HepG2 (cell line): ENCODE data around the gene CHMP6. TPM values are rescaled to one million over a fixed set of nuclear protein-coding genes. Genes with fewer than 3 reads are reported as not detected.
A peak's percentile ranks its signal among the peaks of the same experiment; 100 is the strongest.

ENCODE experiments used
- ATAC-seq: fragments of 200-7000 bp; cut with Tn5 transposase; 3 replicates; pipeline ENCODE4 v1.9.1; 2020; ENCODE audit warnings: mild to moderate bottlenecking, moderate library complexity
- BruUV-seq: library from RNA; stranded (reverse); fragments of 400-500 nt; replicated peaks from 2 replicates; lab custom pipeline; 2021; lab: Mats Ljungman, UMichigan
- CTCF ChIA-PET: fragments of 300-600 bp; formaldehyde crosslinking; extraction: SDS; loops from one replicate; lab custom pipeline; 2021; ENCODE audit warnings: low total read pairs, inconsistent platforms, low intra/inter-chr PET ratio; lab: Yijun Ruan, JAX
- POLR2A ChIA-PET: fragments of 350-600 bp; sonication (Branson Sonifier 250); formaldehyde crosslinking; loops from one replicate; lab custom pipeline; 2020; ENCODE audit warnings: antibody characterized with exemption, inconsistent platforms; lab: Yijun Ruan, JAX
- DNase-seq: peaks from one replicate; pipeline ENCODE4 v3.0.0-alpha.2; 2015; ENCODE audit warnings: low spot score
- FAIRE-seq: peaks from 3 replicates; lab custom pipeline; 2011; peaks lifted over from hg19 to GRCh38; lab: Jason Lieb, UNC
- H2AFZ ChIP-seq: one replicate; pipeline ENCODE4 v1.6.1; 2011; ENCODE audit warnings: low read length, inconsistent platforms
- H3K27ac ChIP-seq: fragments of 300-600 bp; 3 replicates; pipeline ENCODE4 v1.8.0; 2011; ENCODE audit warnings: mixed run types, mild to moderate bottlenecking, mixed read lengths, low read length, inconsistent platforms; ENCODE audit not compliant: insufficient read depth; ENCODE audit errors: extremely low read length
- H3K27me3 ChIP-seq, 2 experiments: fragments of 200-600 bp in 1 of 2; 2 replicates in 1 of 2; 3 replicates in 1 of 2; pipeline versions ENCODE4 v1.6.0 to v1.8.0; 2011; ENCODE audit warnings: low read length in 2 of 2, mild to moderate bottlenecking in 2 of 2, moderate library complexity in 2 of 2, inconsistent platforms in 1 of 2; ENCODE audit not compliant: insufficient read depth in 2 of 2, control insufficient read depth in 1 of 2
- H3K36me3 ChIP-seq, 2 experiments: fragments of 200-600 bp in 1 of 2; replicated peaks in 1 of 2; 2 replicates in 1 of 2; 3 replicates in 1 of 2; pipeline versions ENCODE4 v1.5.1 to v1.8.0; 2011; ENCODE audit warnings: low read length in 2 of 2, inconsistent platforms in 1 of 2; ENCODE audit not compliant: insufficient read depth in 2 of 2, control insufficient read depth in 1 of 2
- H3K4me1 ChIP-seq: 2 replicates; pipeline ENCODE4 v1.5.1; 2012; ENCODE audit warnings: low read length, inconsistent platforms; ENCODE audit not compliant: insufficient read depth
- H3K4me2 ChIP-seq: 2 replicates; pipeline ENCODE4 v1.6.0; 2011; ENCODE audit warnings: low read depth, low read length, inconsistent platforms
- H3K4me3 ChIP-seq, 3 experiments: fragments of 200-600 bp in 1 of 3; sonication (generic), shearing (Covaris generic) in 1 of 3; replicated peaks in 1 of 3; 2 replicates each; pipeline ENCODE4 v1.5.1; 2011 to 2016; ENCODE audit warnings: low read length in 3 of 3, inconsistent platforms in 2 of 3, low read depth in 2 of 3, mild to moderate bottlenecking in 2 of 3, control low read depth in 1 of 3, mixed read lengths in 1 of 3; ENCODE audit not compliant: insufficient read depth in 1 of 3
- H3K79me2 ChIP-seq: one replicate; pipeline ENCODE4 v1.6.1; 2011; ENCODE audit warnings: low read length, inconsistent platforms; ENCODE audit not compliant: insufficient read depth
- H3K9ac ChIP-seq: 2 replicates; pipeline ENCODE4 v1.6.0; 2011; ENCODE audit warnings: mild to moderate bottlenecking, low read depth, low read length, inconsistent platforms; ENCODE audit not compliant: insufficient read depth
- H3K9me3 ChIP-seq: 2 replicates; pipeline ENCODE4 v1.5.1; 2012; ENCODE audit warnings: mild to moderate bottlenecking, low read length
- H4K20me1 ChIP-seq: 2 replicates; pipeline ENCODE4 v1.6.0; 2011; ENCODE audit warnings: inconsistent platforms, mild to moderate bottlenecking, low read length, moderate library complexity; ENCODE audit not compliant: insufficient read depth
- HNRNPH1 ChIP-seq: fragments of 200-400 bp; formaldehyde crosslinking; optimal IDR thresholded peaks from 2 replicates; pipeline ENCODE3; 2017; ENCODE audit warnings: mild to moderate bottlenecking, low read depth, low read length
- HNRNPL ChIP-seq: fragments of 200-400 bp; formaldehyde crosslinking; IDR thresholded peaks from 2 replicates; pipeline ENCODE4 v1.6.1; 2017; ENCODE audit warnings: mild to moderate bottlenecking, low read depth, low read length
- NRL ChIP-seq: sonication (generic); formaldehyde crosslinking; IDR thresholded peaks from 2 replicates; pipeline ENCODE4 v1.5.0; 2020; ENCODE audit warnings: missing genetic modification reagents, mild to moderate bottlenecking, moderate library complexity, borderline replicate concordance
- TP53 ChIP-seq: sonication (generic); formaldehyde crosslinking; conservative IDR thresholded peaks from 2 replicates; pipeline ENCODE4 v1.4.0; 2020; ENCODE audit warnings: missing genetic modification reagents
- ZNF225 ChIP-seq: sonication (generic); formaldehyde crosslinking; IDR thresholded peaks from 2 replicates; pipeline ENCODE4 v1.4.0; 2020; ENCODE audit warnings: mild to moderate bottlenecking, missing genetic modification reagents
- ZNF546 ChIP-seq: sonication (generic); formaldehyde crosslinking; conservative IDR thresholded peaks from 2 replicates; pipeline ENCODE4 v1.8.1; 2023; ENCODE audit warnings: mild to moderate bottlenecking, missing genetic modification reagents
- WGBS: methylation state at CpG from one replicate; pipeline ENCODE4 v1.1.6; 2017; ENCODE audit warnings: low lambda C conversion rate; 5-methylcytosine and 5-hydroxymethylcytosine counted together
- in situ Hi-C: cut with HindIII; loops from 2 replicates; pipeline ENCODE4 v1.10.0; 2017; ENCODE audit warnings: low pct_unique_long_range_greater_than_20kb; ENCODE audit not compliant: extremely low pct_ligation_motif_present
- intact Hi-C: fragments of 100-400 bp; cut with micrococcal nuclease; formaldehyde crosslinking; loops from one replicate; pipeline ENCODE4 v1.10.0; 2022; ENCODE audit not compliant: unreplicated experiment
- polyA plus RNA-seq, 8 experiments: library from polyadenylated mRNA; depleted of rRNA in 3 of 8; stranded (reverse) in 7 of 8; unstranded in 1 of 8; fragments of >200 nt; fragmentation: Illumina TruSeq in 4 of 8; extraction: Trizol in 4 of 8; gene quantifications; 2 replicates each; pipeline versions ENCODE4 v1.2.1 to v1.2.3, GENCODE V29; 2011 to 2016; ENCODE audit warnings: low read depth in 4 of 8, missing spikeins in 1 of 8, mixed read lengths in 1 of 8; ENCODE audit not compliant: insufficient read depth in 1 of 8
- total RNA-seq, 5 experiments: library from RNA; depleted of rRNA; stranded (reverse); fragments of >200 nt; fragmentation: Illumina TruSeq; extraction: Trizol; gene quantifications; 2 replicates each; pipeline ENCODE4 v1.2.3, GENCODE V29; 2016; ENCODE audit warnings: low read depth in 1 of 5
- TF ChIP-seq, protein P1 (sequence below): sonication (generic); formaldehyde crosslinking; IDR thresholded peaks from 2 replicates; pipeline ENCODE4 v1.5.0; 2020; ENCODE audit warnings: mild to moderate bottlenecking, missing genetic modification reagents
- TF ChIP-seq, protein P2 (sequence below): sonication (generic); formaldehyde crosslinking; IDR thresholded peaks from 2 replicates; pipeline ENCODE4 v1.8.1; 2023; ENCODE audit warnings: mild to moderate bottlenecking, moderate library complexity, missing genetic modification reagents

The CHMP6 gene
- total and polyA plus RNA-seq, 2 of the 13 experiments (the other 11 are each of a cell fraction or from before 2014, with no cell fraction given) = 11.1 to 24.2 TPM

DNA sequence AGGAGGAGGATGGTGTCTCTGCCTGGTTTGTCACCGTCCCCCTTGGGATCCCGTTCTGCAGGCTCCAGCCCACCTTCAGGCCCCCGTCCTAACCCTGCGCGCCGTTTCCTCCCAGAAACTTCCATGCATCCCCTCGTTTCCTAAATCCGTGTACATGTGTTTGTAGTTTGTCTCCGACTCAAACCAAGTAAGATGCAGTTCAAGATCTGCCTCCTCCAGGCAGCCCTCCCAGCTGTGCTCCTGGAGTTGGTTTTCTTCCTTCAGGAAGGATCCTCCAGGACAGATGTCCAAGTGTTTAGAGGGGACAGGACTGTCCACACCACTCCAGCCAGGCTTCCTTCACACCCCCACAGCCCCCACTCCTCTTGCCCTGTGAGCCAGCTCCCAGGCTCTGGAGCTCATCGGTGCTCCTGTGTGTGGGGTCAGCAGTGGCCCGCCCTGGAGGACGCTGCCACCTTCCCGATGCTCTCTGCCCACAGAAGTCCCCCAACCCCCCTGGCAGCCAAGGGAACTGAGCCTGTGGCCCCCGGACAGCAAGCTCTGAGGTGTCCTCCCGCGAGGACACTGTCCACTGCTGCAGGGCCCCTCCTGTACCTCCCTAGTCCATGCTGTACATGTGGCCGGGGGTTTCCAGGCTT lies 54.6 kb downstream of the CHMP6 start (continued):
- TF ChIP-seq, protein P1, sequence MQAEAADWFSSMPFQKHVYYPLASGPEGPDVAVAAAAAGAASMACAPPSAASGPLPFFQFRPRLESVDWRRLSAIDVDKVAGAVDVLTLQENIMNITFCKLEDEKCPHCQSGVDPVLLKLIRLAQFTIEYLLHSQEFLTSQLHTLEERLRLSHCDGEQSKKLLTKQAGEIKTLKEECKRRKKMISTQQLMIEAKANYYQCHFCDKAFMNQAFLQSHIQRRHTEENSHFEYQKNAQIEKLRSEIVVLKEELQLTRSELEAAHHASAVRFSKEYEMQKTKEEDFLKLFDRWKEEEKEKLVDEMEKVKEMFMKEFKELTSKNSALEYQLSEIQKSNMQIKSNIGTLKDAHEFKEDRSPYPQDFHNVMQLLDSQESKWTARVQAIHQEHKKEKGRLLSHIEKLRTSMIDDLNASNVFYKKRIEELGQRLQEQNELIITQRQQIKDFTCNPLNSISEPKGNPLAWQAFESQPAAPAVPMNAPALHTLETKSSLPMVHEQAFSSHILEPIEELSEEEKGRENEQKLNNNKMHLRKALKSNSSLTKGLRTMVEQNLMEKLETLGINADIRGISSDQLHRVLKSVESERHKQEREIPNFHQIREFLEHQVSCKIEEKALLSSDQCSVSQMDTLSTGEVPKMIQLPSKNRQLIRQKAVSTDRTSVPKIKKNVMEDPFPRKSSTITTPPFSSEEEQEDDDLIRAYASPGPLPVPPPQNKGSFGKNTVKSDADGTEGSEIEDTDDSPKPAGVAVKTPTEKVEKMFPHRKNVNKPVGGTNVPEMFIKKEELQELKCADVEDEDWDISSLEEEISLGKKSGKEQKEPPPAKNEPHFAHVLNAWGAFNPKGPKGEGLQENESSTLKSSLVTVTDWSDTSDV (CRISPR knock-in tag) = peak; percentile 50; the same call in 1 of the 2 replicates
- TF ChIP-seq, protein P2, sequence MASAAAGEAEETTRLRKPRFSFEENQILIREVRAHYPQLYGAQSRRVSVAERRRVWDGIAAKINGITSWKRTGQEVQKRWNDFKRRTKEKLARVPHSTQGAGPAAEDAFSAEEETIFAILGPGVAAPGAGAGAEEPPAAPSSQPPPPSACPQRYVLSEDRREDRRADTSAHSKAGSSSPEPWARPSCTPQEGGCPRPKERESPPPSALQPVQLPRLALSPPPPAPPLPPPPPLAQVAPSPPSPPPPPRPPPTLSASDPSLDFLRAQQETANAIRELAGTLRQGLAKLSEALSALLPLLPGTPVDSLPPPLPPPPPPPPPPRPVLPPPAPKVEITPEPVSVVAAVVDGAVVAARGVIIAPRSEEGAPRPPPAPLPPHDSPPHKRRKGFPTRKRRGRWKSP (CRISPR knock-in tag) = no peak
- no peak for TF ChIP-seq TP53

DNA sequence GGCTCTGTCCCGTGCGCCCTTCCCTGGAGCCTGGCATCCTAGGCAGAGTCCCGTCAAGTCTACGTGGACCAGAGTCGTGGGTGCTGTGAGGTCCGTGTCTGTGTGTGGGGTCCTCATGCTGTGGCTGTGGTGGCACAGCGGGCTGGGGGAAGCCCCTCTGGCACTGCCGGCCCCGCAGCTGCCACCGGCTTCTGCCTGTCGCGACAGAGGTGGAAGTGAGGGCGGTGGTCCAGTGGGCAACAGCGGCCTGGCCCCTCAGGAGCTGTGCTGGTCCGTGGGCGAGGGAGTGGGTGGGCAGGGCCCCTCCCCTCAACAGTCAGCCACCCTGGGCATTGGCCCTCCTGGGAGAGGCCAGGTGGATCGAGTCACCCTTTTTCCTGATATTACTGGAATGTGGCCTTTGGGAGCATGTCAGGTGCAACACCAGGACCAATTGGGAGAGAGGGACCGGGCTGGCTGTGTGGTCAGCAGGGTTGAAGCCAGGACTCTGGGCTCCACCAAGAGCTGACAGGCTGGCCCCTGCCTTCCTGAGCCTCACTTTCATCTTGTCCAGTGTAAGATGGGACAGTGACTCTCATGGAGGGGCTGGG lies 55.2 kb downstream of the CHMP6 start:
- H3K27ac ChIP-seq = no peak overlapping the region
- ChIA-PET CTCF (no interaction called here), POLR2A (interaction anchor here (1.0 to 1.2 kb wide), 2 partner anchors 11 to 36 kb away, joined by 3 to 4 read pairs (median 3); partner anchors contain the start of gene BAIAP2)
- no peak overlapping the region for H3K4me2 ChIP-seq
- peaks cover 65% of the 10 kb centered on the region for H3K79me2 ChIP-seq
- no peak overlapping the region for H3K4me3 ChIP-seq
- no peaks in the 10 kb centered on the region for H3K36me3 ChIP-seq
- no TSS peak for BruUV-seq
- H3K9me3 ChIP-seq = no peaks in the 10 kb centered on the region
- in situ Hi-C loops (no loop called here), intact Hi-C loops (loop anchor here (5.0 kb wide), 1 partner anchor 35 kb away; no protein-coding TSS in a partner anchor)
- no peak for FAIRE-seq
- no peak overlapping the region for H2AFZ ChIP-seq
- no peak for ATAC-seq
- TF ChIP-seq NRL (CRISPR knock-in tag) (0 out of 2 replicates have a peak, but pooled peaks have one; percentile 11), HNRNPH1 (no peak), HNRNPL (peak; percentile 60; the same call in 1 of the 2 replicates), ZNF546 (CRISPR knock-in tag) (0 out of 2 replicates have a peak, but pooled peaks have one; percentile 60), ZNF225 (CRISPR knock-in tag) (0 out of 2 replicates have a peak, but pooled peaks have one; percentile 20)
- H4K20me1 ChIP-seq = peaks cover 11% of the 10 kb centered on the region; the same call in 1 of the 2 replicates
- DNase-seq = peak; percentile 32
- peaks cover 73% of the 10 kb centered on the region for H3K4me1 ChIP-seq
- no peaks in the 10 kb centered on the region for H3K27me3 ChIP-seq
- 96% methylated on average over 14 of the region's 18 CpGs for WGBS
- no peak overlapping the region for H3K9ac ChIP-seq
